ENCODE measurements around the gene SEMA6C.

DNA sequence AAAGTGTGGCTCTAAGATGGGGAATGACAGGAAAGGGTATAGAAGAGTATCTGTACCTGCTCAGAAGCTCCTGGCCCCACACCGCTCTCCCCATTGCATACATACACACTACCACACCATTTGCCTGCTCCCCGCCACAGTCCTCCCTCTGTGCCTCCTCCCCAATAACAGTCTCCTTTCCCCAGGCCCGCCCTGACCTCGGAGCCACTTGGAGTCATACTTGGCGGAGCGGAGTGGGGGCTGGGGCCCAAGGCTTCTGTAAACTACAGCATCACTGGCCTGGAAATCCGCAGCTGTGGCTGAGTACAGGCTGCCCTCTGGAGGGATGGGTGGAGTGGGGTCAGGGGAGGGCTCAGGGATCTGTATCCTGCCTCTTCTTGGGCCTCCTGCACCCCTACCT, 8.6 kb downstream of the SEMA6C start:
- TF ChIP-seq GABPB1 (CRISPR knock-in tag; IDR thresholded peaks at IDR 0.05) (no peak), ZNF296 (CRISPR knock-in tag; conservative IDR thresholded peaks at IDR 0.05) (no peak), EZH2 (conservative IDR thresholded peaks at IDR 0.05; ENCODE audit: low read depth, low read length) (no peak), CBX5 (CRISPR knock-in tag; IDR thresholded peaks at IDR 0.05; ENCODE audit: borderline replicate concordance) (no peak), TAF15 (IDR thresholded peaks at IDR 0.05; ENCODE audit: low read depth, low read length, poor library complexity, severe bottlenecking) (no peak), USF2 (IDR thresholded peaks at IDR 0.05; ENCODE audit: low read depth, low read length) (no peak), USF2 (CRISPR knock-in tag; IDR thresholded peaks at IDR 0.05; ENCODE audit: borderline replicate concordance) (no peak), XRCC5 (optimal IDR thresholded peaks at IDR 0.05; ENCODE audit: low read length) (no peak), TBP (CRISPR knock-in tag; IDR thresholded peaks at IDR 0.05) (no peak), GTF2F1 (IDR thresholded peaks at IDR 0.05; ENCODE audit: low read length) (no peak), POLR2A (IDR thresholded peaks at IDR 0.05; ENCODE audit: insufficient read depth in 1 of 2, low read depth in 2 of 2, low read length in 2 of 2) (no peak)
- TF ChIP-seq, protein P1, sequence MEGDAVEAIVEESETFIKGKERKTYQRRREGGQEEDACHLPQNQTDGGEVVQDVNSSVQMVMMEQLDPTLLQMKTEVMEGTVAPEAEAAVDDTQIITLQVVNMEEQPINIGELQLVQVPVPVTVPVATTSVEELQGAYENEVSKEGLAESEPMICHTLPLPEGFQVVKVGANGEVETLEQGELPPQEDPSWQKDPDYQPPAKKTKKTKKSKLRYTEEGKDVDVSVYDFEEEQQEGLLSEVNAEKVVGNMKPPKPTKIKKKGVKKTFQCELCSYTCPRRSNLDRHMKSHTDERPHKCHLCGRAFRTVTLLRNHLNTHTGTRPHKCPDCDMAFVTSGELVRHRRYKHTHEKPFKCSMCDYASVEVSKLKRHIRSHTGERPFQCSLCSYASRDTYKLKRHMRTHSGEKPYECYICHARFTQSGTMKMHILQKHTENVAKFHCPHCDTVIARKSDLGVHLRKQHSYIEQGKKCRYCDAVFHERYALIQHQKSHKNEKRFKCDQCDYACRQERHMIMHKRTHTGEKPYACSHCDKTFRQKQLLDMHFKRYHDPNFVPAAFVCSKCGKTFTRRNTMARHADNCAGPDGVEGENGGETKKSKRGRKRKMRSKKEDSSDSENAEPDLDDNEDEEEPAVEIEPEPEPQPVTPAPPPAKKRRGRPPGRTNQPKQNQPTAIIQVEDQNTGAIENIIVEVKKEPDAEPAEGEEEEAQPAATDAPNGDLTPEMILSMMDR (CRISPR knock-in tag; IDR thresholded peaks at IDR 0.05), result no peak
